ENCODE data around the gene FH.

GRCh38 chr1:241560849-241561187 is 41.3 kb upstream of the FH start:
- TF ChIP-seq CTCF (IDR thresholded peaks at IDR 0.05; ENCODE audit: low read depth, low read length): no peak
- TF ChIP-seq POLR2A (IDR thresholded peaks at IDR 0.05; ENCODE audit: extremely low read depth, insufficient read length): no peak
- no peak for TF ChIP-seq MAX (IDR thresholded peaks at IDR 0.05; ENCODE audit: low read depth, low read length)
- TF ChIP-seq MYC (IDR thresholded peaks at IDR 0.05; ENCODE audit: low read depth, low read length): no peak
